HEK293 (cell line): ENCODE measurements around the gene AP1S1.

Source experiments
- AEBP2 ChIP-seq: fragments of 450-650 bp; formaldehyde crosslinking; IDR thresholded peaks from 2 replicates; pipeline ENCODE4 v1.5.1; 2016; ENCODE audit warnings: missing biosample characterization, missing genetic modification characterization, borderline replicate concordance
- EGR2 ChIP-seq: fragments of 450-650 bp; formaldehyde crosslinking; IDR thresholded peaks from 2 replicates; pipeline ENCODE4 v1.5.1; 2016; ENCODE audit warnings: low read depth, missing biosample characterization, missing genetic modification characterization
- GLI4 ChIP-seq: fragments of 450-650 bp; formaldehyde crosslinking; IDR thresholded peaks from 2 replicates; pipeline ENCODE4 v1.5.1; 2016; ENCODE audit warnings: missing biosample characterization, missing genetic modification characterization
- GLIS1 ChIP-seq: fragments of 450-650 bp; formaldehyde crosslinking; IDR thresholded peaks from 2 replicates; pipeline ENCODE4 v1.5.1; 2016; ENCODE audit warnings: missing biosample characterization, missing genetic modification characterization
- HOXC10 ChIP-seq: sonication (generic); formaldehyde crosslinking; IDR thresholded peaks from 2 replicates; pipeline ENCODE4 v1.8.1; 2023; ENCODE audit warnings: mild to moderate bottlenecking, missing genetic modification reagents
- PATZ1 ChIP-seq: fragments of 450-650 bp; formaldehyde crosslinking; IDR thresholded peaks from 2 replicates; pipeline ENCODE4 v1.5.1; 2016; ENCODE audit warnings: missing biosample characterization, missing genetic modification characterization
- PRDM4 ChIP-seq: fragments of 450-650 bp; formaldehyde crosslinking; IDR thresholded peaks from 2 replicates; pipeline ENCODE4 v1.5.1; 2017; ENCODE audit warnings: missing biosample characterization, missing genetic modification characterization
- SCRT2 ChIP-seq: fragments of 450-650 bp; formaldehyde crosslinking; IDR thresholded peaks from 2 replicates; pipeline ENCODE4 v1.5.1; 2016; ENCODE audit warnings: missing biosample characterization, missing genetic modification characterization
- SETDB1 ChIP-seq: IDR thresholded peaks from one replicate; pipeline ENCODE4 v1.6.1; 2017; ENCODE audit warnings: mild to moderate bottlenecking, low read length, moderate library complexity, mixed read lengths; ENCODE audit not compliant: insufficient read length
- ZBTB44 ChIP-seq: fragments of 450-650 bp; IDR thresholded peaks from 2 replicates; pipeline ENCODE4 v1.5.1; 2018; ENCODE audit warnings: missing biosample characterization, mild to moderate bottlenecking, missing genetic modification characterization
- ZBTB7A ChIP-seq: fragments of 450-650 bp; formaldehyde crosslinking; IDR thresholded peaks from 2 replicates; pipeline ENCODE4 v1.5.1; 2016; ENCODE audit warnings: low read depth, missing biosample characterization, missing genetic modification characterization
- ZFHX2 ChIP-seq: fragments of 450-650 bp; formaldehyde crosslinking; conservative IDR thresholded peaks from 2 replicates; pipeline ENCODE4 v1.5.1; 2016; ENCODE audit warnings: missing biosample characterization, missing genetic modification characterization
- ZNF133 ChIP-seq: fragments of 450-650 bp; formaldehyde crosslinking; IDR thresholded peaks from 2 replicates; pipeline ENCODE4 v1.5.1; 2016; ENCODE audit warnings: missing biosample characterization, missing genetic modification characterization
- ZNF138 ChIP-seq: fragments of 450-650 bp; formaldehyde crosslinking; IDR thresholded peaks from 2 replicates; pipeline ENCODE4 v1.5.1; 2016; ENCODE audit warnings: missing biosample characterization, missing genetic modification characterization, borderline replicate concordance
- ZNF184 ChIP-seq: fragments of 450-650 bp; IDR thresholded peaks from 2 replicates; pipeline ENCODE4 v1.5.1; 2018; ENCODE audit warnings: missing biosample characterization, mild to moderate bottlenecking, missing genetic modification characterization
- ZNF19 ChIP-seq: fragments of 450-650 bp; formaldehyde crosslinking; IDR thresholded peaks from 2 replicates; pipeline ENCODE4; 2016; ENCODE audit warnings: missing biosample characterization, missing genetic modification characterization, low read depth
- ZNF214 ChIP-seq: fragments of 450-650 bp; formaldehyde crosslinking; IDR thresholded peaks from 2 replicates; pipeline ENCODE4 v1.5.1; 2017; ENCODE audit warnings: missing biosample characterization, mild to moderate bottlenecking, missing genetic modification characterization, borderline replicate concordance
- ZNF391 ChIP-seq: fragments of 450-650 bp; formaldehyde crosslinking; IDR thresholded peaks from 2 replicates; pipeline ENCODE4 v1.5.1; 2016; ENCODE audit warnings: low read depth, missing biosample characterization, missing genetic modification characterization, borderline replicate concordance
- ZNF501 ChIP-seq: fragments of 450-650 bp; formaldehyde crosslinking; IDR thresholded peaks from 2 replicates; pipeline ENCODE4 v1.5.1; 2016; ENCODE audit warnings: missing biosample characterization, missing genetic modification characterization
- ZNF654 ChIP-seq: fragments of 450-650 bp; formaldehyde crosslinking; IDR thresholded peaks from 2 replicates; pipeline ENCODE4 v1.5.1; 2016; ENCODE audit warnings: low read depth, missing biosample characterization, missing genetic modification characterization
- ZNF747 ChIP-seq: fragments of 450-650 bp; formaldehyde crosslinking; IDR thresholded peaks from 2 replicates; pipeline ENCODE4 v1.5.1; 2016; ENCODE audit warnings: missing biosample characterization, missing genetic modification characterization
- ZNF785 ChIP-seq: fragments of 450-650 bp; formaldehyde crosslinking; IDR thresholded peaks from 2 replicates; pipeline ENCODE4 v1.5.1; 2016; ENCODE audit warnings: missing biosample characterization, missing genetic modification characterization
- ZNF791 ChIP-seq: fragments of 450-650 bp; formaldehyde crosslinking; IDR thresholded peaks from 2 replicates; pipeline ENCODE4 v1.5.1; 2016; ENCODE audit warnings: missing biosample characterization, missing genetic modification characterization
- ZNF792 ChIP-seq: fragments of 450-650 bp; formaldehyde crosslinking; IDR thresholded peaks from 2 replicates; pipeline ENCODE4 v1.5.1; 2016; ENCODE audit warnings: missing biosample characterization, missing genetic modification characterization
- TF ChIP-seq, protein P1 (sequence below): fragments of 450-650 bp; formaldehyde crosslinking; IDR thresholded peaks from 2 replicates; pipeline ENCODE4 v1.5.1; 2016; ENCODE audit warnings: missing biosample characterization, missing genetic modification characterization
- TF ChIP-seq, protein P2 (sequence below): fragments of 450-650 bp; formaldehyde crosslinking; IDR thresholded peaks from 2 replicates; pipeline ENCODE4 v1.5.1; 2016; ENCODE audit warnings: missing biosample characterization, missing genetic modification characterization
- TF ChIP-seq, protein P3 (sequence below): fragments of 450-650 bp; formaldehyde crosslinking; IDR thresholded peaks from 2 replicates; pipeline ENCODE4 v1.5.1; 2016; ENCODE audit warnings: missing biosample characterization, missing genetic modification characterization

Gene AP1S1

DNA sequence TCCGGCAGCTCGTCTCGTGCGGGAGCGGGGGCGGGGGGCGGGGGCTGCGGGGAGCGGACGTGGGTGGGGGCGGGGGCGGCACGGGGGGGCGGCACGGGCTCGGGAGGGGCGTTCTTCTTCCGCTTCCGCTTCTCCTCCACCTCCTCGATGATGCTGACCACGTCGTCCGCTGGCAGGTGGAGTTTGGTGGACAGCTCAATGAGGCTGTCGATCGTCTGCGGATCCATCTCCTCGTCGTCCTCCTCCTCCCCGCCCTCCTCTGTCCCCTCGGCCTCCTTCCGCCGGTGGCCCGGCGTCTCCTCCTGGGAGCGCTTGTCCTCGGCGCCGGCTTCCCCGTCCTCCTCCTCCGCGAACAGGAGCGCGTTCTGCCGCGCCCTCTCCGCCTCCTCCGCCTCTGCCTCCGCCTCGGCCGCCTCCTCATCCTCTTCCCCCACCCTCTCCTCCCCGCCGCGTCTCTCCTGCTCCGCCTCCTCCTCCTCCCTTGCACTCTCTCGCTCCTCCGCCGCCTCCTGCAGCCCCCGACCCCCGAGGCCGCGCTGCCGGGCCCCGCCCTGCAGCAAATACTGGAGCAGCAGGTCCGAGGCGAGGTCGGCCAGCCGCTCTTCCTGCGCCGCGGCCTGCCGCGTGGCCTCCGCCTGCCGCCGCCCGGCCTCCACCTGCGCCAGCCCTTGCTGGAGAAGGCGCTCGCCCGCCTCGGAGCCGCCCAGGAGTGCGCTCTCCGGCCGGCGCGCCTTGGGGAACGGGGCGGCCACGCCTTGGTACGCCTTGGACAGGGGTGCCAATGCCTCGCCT is 9.2 kb downstream of the AP1S1 start (continued):
- TF ChIP-seq, protein P1, sequence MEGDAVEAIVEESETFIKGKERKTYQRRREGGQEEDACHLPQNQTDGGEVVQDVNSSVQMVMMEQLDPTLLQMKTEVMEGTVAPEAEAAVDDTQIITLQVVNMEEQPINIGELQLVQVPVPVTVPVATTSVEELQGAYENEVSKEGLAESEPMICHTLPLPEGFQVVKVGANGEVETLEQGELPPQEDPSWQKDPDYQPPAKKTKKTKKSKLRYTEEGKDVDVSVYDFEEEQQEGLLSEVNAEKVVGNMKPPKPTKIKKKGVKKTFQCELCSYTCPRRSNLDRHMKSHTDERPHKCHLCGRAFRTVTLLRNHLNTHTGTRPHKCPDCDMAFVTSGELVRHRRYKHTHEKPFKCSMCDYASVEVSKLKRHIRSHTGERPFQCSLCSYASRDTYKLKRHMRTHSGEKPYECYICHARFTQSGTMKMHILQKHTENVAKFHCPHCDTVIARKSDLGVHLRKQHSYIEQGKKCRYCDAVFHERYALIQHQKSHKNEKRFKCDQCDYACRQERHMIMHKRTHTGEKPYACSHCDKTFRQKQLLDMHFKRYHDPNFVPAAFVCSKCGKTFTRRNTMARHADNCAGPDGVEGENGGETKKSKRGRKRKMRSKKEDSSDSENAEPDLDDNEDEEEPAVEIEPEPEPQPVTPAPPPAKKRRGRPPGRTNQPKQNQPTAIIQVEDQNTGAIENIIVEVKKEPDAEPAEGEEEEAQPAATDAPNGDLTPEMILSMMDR: no peak
- TF ChIP-seq ZNF184 (tag by site-specific recombination): no peak
- no peak for TF ChIP-seq ZNF654
- no peak for TF ChIP-seq ZNF133 (tag by site-specific recombination)
- TF ChIP-seq, protein P2, sequence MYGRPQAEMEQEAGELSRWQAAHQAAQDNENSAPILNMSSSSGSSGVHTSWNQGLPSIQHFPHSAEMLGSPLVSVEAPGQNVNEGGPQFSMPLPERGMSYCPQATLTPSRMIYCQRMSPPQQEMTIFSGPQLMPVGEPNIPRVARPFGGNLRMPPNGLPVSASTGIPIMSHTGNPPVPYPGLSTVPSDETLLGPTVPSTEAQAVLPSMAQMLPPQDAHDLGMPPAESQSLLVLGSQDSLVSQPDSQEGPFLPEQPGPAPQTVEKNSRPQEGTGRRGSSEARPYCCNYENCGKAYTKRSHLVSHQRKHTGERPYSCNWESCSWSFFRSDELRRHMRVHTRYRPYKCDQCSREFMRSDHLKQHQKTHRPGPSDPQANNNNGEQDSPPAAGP (tag by site-specific recombination): peak; percentile 87
- peak; percentile 39; the same call in 1 of the 2 replicates for TF ChIP-seq ZNF501 (tag by site-specific recombination)
- peak; percentile 42; the same call in 1 of the 2 replicates for TF ChIP-seq SCRT2 (tag by site-specific recombination)
- no peak for TF ChIP-seq HOXC10
- no peak for TF ChIP-seq ZNF19 (tag by site-specific recombination)
- TF ChIP-seq ZNF791 (tag by site-specific recombination): no peak
- peak; percentile 81 for TF ChIP-seq ZBTB7A (tag by site-specific recombination)
- TF ChIP-seq ZNF138 (tag by site-specific recombination): no peak
- no peak for TF ChIP-seq SETDB1
- no peak for TF ChIP-seq ZBTB44 (tag by site-specific recombination)
- TF ChIP-seq AEBP2 (tag by site-specific recombination): no peak
- no peak for TF ChIP-seq ZNF214
- peak; percentile 85 for TF ChIP-seq PATZ1 (tag by site-specific recombination)
- TF ChIP-seq ZNF747 (tag by site-specific recombination): no peak
- TF ChIP-seq ZFHX2: peak; percentile 100
- no peak for TF ChIP-seq PRDM4 (tag by site-specific recombination)
- no peak for TF ChIP-seq ZNF792 (tag by site-specific recombination)
- 0 out of 2 replicates have a peak, but pooled peaks have one; percentile 49 for TF ChIP-seq ZNF391 (tag by site-specific recombination)
- TF ChIP-seq, protein P3, sequence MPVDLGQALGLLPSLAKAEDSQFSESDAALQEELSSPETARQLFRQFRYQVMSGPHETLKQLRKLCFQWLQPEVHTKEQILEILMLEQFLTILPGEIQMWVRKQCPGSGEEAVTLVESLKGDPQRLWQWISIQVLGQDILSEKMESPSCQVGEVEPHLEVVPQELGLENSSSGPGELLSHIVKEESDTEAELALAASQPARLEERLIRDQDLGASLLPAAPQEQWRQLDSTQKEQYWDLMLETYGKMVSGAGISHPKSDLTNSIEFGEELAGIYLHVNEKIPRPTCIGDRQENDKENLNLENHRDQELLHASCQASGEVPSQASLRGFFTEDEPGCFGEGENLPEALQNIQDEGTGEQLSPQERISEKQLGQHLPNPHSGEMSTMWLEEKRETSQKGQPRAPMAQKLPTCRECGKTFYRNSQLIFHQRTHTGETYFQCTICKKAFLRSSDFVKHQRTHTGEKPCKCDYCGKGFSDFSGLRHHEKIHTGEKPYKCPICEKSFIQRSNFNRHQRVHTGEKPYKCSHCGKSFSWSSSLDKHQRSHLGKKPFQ: no peak
- TF ChIP-seq GLIS1 (tag by site-specific recombination): peak; percentile 67
- TF ChIP-seq GLI4 (tag by site-specific recombination): peak; percentile 86
- TF ChIP-seq EGR2: peak; percentile 99
- peak; percentile 62; the same call in 1 of the 2 replicates for TF ChIP-seq ZNF785 (tag by site-specific recombination)
